Effector memory CD4-positive, alpha-beta T cell (primary cell): ENCODE data around the gene TTC4.
"Not testable (repeated sequence)": the region's sequence is repeated elsewhere in the genome, so short reads cannot be mapped to it uniquely, and the experiment has no call there.

Experiments used
- DNase-seq, 3 donors: peaks; one replicate each; pipeline ENCODE4 v3.0.0-alpha.2; 2020
- H3K27ac ChIP-seq: 2 replicates; pipeline ENCODE4 v1.7.0; 2013; ENCODE audit warnings: mild to moderate bottlenecking, low read length, moderate library complexity; ENCODE audit not compliant: insufficient read depth, poor library complexity, severe bottlenecking
- H3K27me3 ChIP-seq: replicated peaks from 2 replicates; pipeline ENCODE4 v1.7.0; 2013; ENCODE audit warnings: mild to moderate bottlenecking, low read length; ENCODE audit not compliant: insufficient read depth, control insufficient read depth, poor library complexity, severe bottlenecking
- H3K36me3 ChIP-seq: 2 replicates; pipeline ENCODE4 v1.7.0; 2013; ENCODE audit warnings: mild to moderate bottlenecking, low read length, moderate library complexity; ENCODE audit not compliant: control insufficient read depth, insufficient read depth
- H3K4me1 ChIP-seq: 2 replicates; pipeline ENCODE4 v1.7.0; 2013; ENCODE audit warnings: low read length, mild to moderate bottlenecking; ENCODE audit not compliant: control insufficient read depth, insufficient read depth, poor library complexity, severe bottlenecking
- H3K4me3 ChIP-seq: 2 replicates; pipeline ENCODE4 v1.7.0; 2013; ENCODE audit warnings: low read length, low read depth, mild to moderate bottlenecking; ENCODE audit not compliant: insufficient read depth, poor library complexity, severe bottlenecking
- H3K9me3 ChIP-seq: 2 replicates; pipeline ENCODE4 v1.7.0; 2013; ENCODE audit warnings: mild to moderate bottlenecking, low read length, moderate library complexity; ENCODE audit not compliant: control insufficient read depth

Gene TTC4

DNA sequence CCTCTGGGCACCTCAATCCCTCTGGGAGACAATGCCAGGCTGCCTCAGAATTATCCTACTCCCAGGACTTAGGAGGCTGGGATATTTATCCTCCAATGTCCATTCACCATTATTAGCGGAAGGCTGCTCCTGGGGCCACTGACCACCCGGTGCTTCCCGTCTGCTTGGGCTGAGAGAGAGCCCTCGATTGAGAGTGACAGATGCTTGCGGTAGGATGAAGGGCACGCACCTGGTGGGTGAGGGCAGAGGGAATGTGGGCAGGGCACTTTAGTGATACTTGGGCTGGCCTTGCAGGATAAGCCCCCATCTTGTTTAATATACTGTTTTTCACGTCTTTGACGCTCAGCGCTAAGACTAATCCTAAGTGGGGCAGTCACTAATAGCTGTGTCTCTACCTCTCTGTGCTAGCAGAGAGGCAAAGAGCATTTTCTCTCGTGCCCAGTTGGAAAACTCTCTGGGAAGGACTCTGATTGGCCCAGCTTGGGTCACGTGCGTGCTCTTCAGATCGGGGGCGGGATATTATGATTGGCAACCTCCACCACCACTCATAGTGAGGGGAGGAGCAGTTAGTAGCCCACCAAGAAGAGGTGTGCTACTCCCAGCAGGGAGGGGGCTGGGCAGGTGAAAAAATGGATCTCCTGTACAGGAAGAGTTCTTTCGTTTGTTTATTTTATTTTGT, 59.3 kb downstream of the TTC4 start:
- H3K9me3 ChIP-seq = no peaks in the 10 kb centered on the region
- no peaks in the 10 kb centered on the region for H3K27me3 ChIP-seq
- H3K27ac ChIP-seq = no peak overlapping the region
- no peaks in the 10 kb centered on the region for H3K36me3 ChIP-seq
- H3K4me3 ChIP-seq = no peak overlapping the region
- H3K4me1 ChIP-seq = no peaks in the 10 kb centered on the region
- DNase-seq = no peak

DNA sequence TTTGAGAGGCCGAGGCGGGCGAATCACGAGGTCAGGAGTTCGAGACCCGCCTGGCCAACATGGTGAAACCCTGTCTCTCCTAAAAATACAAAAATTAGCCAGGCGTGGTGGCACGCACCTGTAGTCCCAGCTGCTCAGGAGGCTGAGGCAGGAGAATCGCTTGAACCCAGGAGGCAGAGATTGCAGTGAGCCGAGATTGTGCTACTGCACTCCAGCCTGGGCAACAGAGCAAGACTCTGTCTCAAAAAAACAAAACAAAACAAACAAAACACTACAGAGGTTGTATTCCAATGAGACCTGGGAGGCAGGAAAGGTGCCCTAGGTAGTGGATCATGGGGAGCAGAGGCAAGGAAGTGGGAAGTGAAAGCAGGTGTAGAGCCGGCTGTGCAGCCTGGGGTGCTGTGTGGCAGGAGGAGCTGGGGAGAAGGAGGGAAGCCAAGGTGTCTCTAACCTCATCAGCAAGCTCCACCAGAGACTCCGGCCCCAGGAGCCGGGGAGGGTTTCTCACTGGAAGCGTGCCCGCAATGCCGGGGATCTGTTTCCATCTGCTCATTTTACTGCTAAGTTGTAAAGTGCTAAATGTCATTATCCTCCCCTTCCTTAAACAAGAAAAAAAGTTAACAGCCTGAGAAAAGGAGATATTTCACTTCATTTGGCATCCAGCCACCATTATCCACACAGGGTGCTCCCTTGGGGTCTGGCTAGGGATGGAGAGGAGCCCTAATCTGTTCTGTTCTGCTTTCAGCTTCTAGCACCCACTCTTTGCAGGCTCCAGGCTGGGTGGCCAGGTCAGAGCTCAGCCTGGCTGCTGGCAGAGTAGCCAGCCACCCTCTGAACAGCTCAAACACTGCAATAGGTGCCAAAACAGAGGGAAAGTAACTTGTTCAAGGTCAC, 60.4 kb downstream of the TTC4 start:
- not testable (repeated sequence) for H3K27ac ChIP-seq, H3K27me3 ChIP-seq, H3K36me3 ChIP-seq, DNase-seq, H3K4me1 ChIP-seq, H3K9me3 ChIP-seq, H3K4me3 ChIP-seq

DNA sequence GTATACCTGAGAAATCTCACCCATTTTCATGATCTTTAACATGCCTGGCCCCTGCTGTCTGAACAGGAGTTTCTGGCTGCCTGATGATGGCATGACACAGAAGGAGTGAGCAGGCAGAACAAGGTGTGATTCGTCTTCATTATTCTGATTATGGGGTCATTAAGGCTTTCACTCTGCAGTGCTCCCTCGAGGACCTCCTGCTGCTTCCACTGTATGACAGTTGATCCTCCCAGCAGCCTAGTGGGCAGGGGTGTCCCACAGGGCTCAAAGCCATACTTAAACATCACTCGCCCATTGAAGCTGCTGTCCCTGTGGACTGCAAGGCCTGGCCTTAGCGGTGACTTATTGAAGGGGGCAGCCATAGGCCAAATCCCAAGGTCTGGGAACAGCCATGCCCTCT, 61.4 kb downstream of the TTC4 start:
- H3K27me3 ChIP-seq = no peaks in the 10 kb centered on the region
- DNase-seq = no peak
- no peak overlapping the region for H3K4me3 ChIP-seq
- H3K27ac ChIP-seq = no peak overlapping the region
- H3K4me1 ChIP-seq = no peaks in the 10 kb centered on the region
- H3K9me3 ChIP-seq = no peaks in the 10 kb centered on the region
- H3K36me3 ChIP-seq = no peaks in the 10 kb centered on the region

DNA sequence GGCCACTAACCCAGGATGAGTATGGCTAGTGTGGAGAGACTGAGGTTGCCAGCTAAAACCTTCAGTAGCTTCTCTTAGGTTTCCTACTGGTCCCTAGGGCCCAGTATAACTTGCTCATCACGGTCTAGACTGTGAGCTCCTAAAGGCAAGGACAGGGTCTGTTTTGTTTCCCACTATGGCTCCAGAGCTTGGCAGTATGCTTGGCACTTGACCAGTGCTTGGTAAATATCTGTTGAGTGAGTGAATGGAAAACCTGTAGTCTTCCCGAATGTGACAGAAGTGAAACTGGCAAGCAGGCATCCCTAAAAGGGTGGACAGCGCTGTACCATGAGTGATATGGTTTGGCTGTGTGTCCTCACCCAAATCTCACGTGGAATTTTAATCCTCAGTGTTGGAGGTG, 61.8 kb downstream of the TTC4 start:
- H3K27ac ChIP-seq = no peak overlapping the region
- no peak overlapping the region for H3K4me3 ChIP-seq
- H3K4me1 ChIP-seq = no peaks in the 10 kb centered on the region
- no peak for DNase-seq
- H3K9me3 ChIP-seq = no peaks in the 10 kb centered on the region
- no peaks in the 10 kb centered on the region for H3K36me3 ChIP-seq
- H3K27me3 ChIP-seq = no peaks in the 10 kb centered on the region

DNA sequence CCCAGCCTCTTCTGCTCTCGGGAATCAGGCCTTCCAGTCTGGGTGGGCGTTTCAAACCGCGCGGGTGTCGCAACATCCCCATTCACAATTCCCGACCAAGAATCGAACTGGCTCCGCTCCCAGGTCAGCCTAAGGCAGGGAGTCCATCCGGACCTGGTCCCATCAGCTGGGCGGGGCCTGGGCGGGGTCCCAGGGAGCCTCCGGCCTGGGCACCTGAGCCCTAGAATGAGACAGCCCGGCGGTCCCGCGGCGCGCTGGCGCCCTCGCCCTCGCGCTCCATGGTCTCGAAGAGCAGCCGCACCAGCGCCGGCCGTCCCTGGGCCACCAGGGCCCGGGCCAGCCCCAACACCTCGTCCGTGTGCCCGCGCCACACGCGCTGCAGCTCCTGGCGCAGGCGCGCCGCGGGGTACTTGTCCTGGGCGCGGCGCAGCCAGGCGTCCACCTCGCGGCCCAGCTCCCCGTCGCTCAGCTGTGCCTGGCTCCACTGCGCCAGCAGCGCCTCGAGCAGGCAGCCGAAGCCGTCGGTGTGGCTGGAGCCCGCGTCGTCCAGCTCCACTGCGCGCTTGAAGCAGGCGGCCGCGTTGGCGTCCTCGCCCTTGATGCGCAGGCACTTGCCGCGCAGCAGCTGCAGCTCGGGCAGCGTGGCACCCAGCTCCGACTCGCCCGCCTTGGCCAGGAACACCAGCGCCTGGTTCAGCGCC, 65.5 kb downstream of the TTC4 start:
- Histone ChIP-seq H3K9me3 (no peaks in the 10 kb centered on the region), H3K4me3 (no peak overlapping the region), H3K27ac (no peak overlapping the region), H3K4me1 (no peaks in the 10 kb centered on the region), H3K36me3 (peaks cover 15% of the 10 kb centered on the region), H3K27me3 (no peaks in the 10 kb centered on the region)
- no peak for DNase-seq

DNA sequence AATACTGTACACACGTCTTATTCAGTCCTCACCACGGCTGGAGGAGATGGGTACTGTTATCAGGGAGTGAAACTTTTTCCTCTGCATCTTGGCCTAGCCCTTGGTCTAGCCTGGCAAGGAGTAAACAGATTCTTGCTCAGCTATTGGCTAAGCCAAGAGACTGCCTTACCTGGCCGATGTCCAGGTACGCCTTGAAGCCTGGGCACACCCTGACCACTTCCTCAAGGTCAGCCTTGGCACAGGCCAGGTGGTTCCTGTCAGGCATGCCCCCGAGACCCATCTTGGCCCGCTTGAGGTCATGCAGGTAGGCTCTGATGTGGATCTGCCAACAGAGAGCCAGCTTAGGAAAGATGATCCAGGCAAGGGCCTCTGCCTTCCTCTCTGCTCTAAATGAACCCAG, 66.5 kb downstream of the TTC4 start:
- H3K27ac ChIP-seq = no peak overlapping the region

DNA sequence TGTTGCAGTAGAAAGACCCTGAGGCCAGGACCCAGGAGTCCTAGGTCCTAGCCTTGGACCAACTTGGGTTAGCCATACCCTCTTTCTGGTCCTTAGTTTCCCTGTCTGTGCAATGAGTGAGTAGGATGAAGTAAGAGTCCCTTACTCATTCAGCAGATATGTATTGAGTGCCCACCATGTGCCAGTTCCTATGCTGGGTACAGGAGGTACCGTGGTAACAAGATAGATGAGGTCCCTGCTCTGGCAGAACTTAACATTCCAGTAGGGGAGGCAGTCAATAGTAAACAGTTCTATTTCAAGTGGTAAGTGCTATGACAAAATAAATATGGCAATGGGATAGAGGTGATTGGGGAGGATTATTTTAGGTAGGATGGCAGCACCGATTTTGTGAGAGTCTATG, 66.9 kb downstream of the TTC4 start:
- no peak for DNase-seq
- Histone ChIP-seq H3K4me3 (no peak overlapping the region), H3K9me3 (no peaks in the 10 kb centered on the region), H3K4me1 (no peaks in the 10 kb centered on the region), H3K27me3 (no peaks in the 10 kb centered on the region), H3K36me3 (peaks cover 29% of the 10 kb centered on the region), H3K27ac (no peak overlapping the region)

More for the DNA sequence above, 66.5 kb downstream of the TTC4 start:
- Histone ChIP-seq H3K9me3 (no peaks in the 10 kb centered on the region), H3K36me3 (peaks cover 25% of the 10 kb centered on the region), H3K4me3 (no peak overlapping the region), H3K4me1 (no peaks in the 10 kb centered on the region), H3K27me3 (no peaks in the 10 kb centered on the region)
- DNase-seq = no peak

DNA sequence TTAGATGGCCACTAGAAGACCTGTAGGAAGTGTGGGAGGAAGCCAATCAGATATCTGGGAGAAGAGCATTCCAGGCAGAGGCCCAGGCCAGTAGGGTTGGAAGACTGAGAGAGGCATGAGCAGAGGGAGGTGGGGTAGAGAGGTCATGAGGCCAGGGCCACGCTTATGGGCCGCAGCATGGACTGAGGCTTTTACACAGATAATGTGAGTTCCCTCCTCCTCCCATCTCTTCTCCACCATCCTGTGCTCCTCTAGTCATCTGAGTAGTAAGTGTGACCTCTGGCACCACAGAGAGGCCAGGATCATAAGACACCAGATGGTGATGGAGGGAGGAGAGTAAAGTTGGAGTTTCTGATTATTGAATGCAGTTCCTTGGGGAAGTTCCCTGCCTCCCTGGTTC, 68.4 kb downstream of the TTC4 start:
- DNase-seq = no peak
- H3K27me3 ChIP-seq = no peaks in the 10 kb centered on the region
- H3K4me1 ChIP-seq = no peaks in the 10 kb centered on the region
- no peaks in the 10 kb centered on the region for H3K9me3 ChIP-seq
- H3K27ac ChIP-seq = no peak overlapping the region
- H3K4me3 ChIP-seq = no peak overlapping the region
- H3K36me3 ChIP-seq = peaks cover 31% of the 10 kb centered on the region

DNA sequence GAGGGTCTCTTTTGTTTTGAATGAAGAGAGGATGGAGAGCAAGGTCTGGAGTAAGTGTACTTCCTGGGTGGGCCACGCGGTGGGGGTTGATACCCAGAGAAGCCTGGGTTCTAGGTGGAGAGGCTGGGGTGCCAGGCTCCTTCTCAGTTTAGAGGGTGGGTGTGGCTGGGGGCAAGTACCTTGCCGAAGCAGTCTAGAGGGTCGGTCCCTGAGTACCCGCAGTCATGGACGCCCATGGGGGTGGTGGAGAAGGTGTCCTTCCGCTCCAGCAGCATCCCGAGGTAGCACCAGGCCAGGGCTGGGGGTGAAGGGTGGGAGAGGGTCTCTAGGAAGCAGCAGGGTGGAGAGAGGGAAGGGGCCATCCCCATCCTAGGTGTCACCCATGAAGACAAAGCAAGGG, 71.1 kb downstream of the TTC4 start:
- Histone ChIP-seq H3K27me3 (no peaks in the 10 kb centered on the region), H3K9me3 (no peaks in the 10 kb centered on the region), H3K4me1 (no peaks in the 10 kb centered on the region), H3K27ac (no peak overlapping the region), H3K36me3 (peaks cover 36% of the 10 kb centered on the region), H3K4me3 (no peak overlapping the region)
- DNase-seq = no peak

DNA sequence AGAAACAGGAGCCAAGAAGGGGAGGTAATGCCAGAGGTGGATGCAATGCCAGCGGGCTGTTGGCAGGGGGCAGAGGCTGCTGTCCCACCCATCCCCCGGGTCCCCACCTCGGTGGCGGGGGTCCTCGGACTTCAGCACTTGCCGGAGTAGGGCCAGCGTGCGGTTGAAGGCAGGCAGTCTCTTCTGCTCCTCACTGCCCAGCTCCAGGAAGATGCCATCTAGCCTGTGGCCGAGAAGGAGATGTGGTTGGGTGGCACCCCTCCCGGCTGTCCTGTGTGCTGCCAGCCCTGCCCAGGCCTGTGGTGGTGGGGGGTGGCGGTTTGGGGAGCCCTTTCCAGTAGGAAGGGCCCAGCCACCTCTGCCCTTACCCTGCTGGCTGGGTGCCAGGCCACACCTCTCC, 71.9 kb downstream of the TTC4 start:
- Histone ChIP-seq H3K27me3 (no peaks in the 10 kb centered on the region), H3K9me3 (no peaks in the 10 kb centered on the region), H3K36me3 (peaks cover 45% of the 10 kb centered on the region), H3K4me1 (no peaks in the 10 kb centered on the region), H3K27ac (no peak overlapping the region), H3K4me3 (no peak overlapping the region)
- no peak for DNase-seq
